ENCODE data around the gene MSTO1. TPM values are rescaled to one million over a fixed set of nuclear protein-coding genes. Genes with fewer than 3 reads are reported as not detected.
"Not testable (repeated sequence)": the region's sequence is repeated elsewhere in the genome, so short reads cannot be mapped to it uniquely, and the experiment has no call there.

MSTO1 gene
- total RNA-seq, 1 donor from 2014 or later = 41.5 TPM

DNA sequence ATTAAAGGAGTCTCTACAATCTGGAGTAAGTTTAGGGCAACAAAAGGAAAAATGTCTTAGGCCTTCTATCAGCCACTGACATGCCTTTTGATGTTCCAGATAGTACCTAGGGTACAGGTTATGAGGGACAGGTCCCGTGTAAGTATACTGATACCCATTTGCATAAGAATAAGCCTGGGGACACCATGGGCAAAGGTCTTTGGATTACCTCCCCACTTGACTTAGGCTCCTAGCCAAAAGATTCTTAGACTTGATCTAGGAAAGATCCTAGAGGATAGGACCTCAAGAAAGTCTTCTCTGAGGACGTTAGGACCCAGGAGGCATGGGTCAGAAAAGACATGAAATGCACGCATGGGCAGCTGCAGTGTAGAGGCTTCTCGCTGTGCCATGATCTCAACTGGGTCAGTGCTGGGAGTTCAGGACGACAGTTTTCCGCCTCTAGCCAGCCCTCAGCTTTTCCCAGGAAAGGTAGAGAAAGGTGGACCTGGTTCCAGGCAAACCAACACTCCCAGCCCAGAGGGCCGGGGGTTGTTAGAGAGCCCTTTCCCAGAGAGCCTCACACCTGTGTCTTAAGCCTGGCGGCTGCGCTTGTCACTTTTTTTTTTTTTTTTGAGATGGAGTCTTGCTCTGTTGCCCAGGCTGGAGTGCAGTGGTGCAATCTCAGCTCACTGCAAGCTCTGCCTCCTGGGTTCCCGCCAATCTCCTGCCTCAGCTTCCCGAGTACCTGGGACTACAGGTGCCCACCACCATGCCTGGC, 26.6 kb downstream of the MSTO1 start:
- H3K4me3 Mint-ChIP-seq (ENCODE audit: unreplicated experiment) = no peak overlapping the region
- H3K36me3 Mint-ChIP-seq (ENCODE audit: low read depth, unreplicated experiment) = peaks cover 5% of the 10 kb centered on the region
- no peaks in the 10 kb centered on the region for H3K27me3 ChIP-seq (ENCODE audit: insufficient read depth, low read length)
- no peak overlapping the region for H3K4me2 ChIP-seq (ENCODE audit: low read length)
- H4K20me1 ChIP-seq (ENCODE audit: insufficient read depth, low read length) = no peaks in the 10 kb centered on the region
- H3K27me3 Mint-ChIP-seq (ENCODE audit: low read depth, unreplicated experiment) = peaks cover 2% of the 10 kb centered on the region
- peaks cover 11% of the 10 kb centered on the region for H3K9me3 Mint-ChIP-seq (ENCODE audit: unreplicated experiment)
- H3K4me3 ChIP-seq (ENCODE audit: insufficient read depth, low read depth, low read length) = no peak overlapping the region
- H3K27ac Mint-ChIP-seq (ENCODE audit: unreplicated experiment) = no peak overlapping the region
- H3K36me3 ChIP-seq (ENCODE audit: insufficient read depth, low read length) = no peaks in the 10 kb centered on the region
- H3K4me1 Mint-ChIP-seq (ENCODE audit: low read depth, unreplicated experiment) = no peaks in the 10 kb centered on the region
- FAIRE-seq (no peak), DNase-seq (ENCODE audit: low read depth) (no peak)
- no peaks in the 10 kb centered on the region for H3K9me3 ChIP-seq (ENCODE audit: insufficient read depth, low read depth, low read length)
- H3K4me1 ChIP-seq (ENCODE audit: insufficient read depth, low read length) = no peaks in the 10 kb centered on the region
- H3K27ac ChIP-seq (ENCODE audit: low read depth, low read length) = no peak overlapping the region
- no peak overlapping the region for H3K9ac ChIP-seq (ENCODE audit: low read length)
- no peaks in the 10 kb centered on the region for H3K79me2 ChIP-seq (ENCODE audit: insufficient read depth, low read length)
- no peak overlapping the region for H2AFZ ChIP-seq (ENCODE audit: low read depth, low read length)
- TF ChIP-seq, protein P1, sequence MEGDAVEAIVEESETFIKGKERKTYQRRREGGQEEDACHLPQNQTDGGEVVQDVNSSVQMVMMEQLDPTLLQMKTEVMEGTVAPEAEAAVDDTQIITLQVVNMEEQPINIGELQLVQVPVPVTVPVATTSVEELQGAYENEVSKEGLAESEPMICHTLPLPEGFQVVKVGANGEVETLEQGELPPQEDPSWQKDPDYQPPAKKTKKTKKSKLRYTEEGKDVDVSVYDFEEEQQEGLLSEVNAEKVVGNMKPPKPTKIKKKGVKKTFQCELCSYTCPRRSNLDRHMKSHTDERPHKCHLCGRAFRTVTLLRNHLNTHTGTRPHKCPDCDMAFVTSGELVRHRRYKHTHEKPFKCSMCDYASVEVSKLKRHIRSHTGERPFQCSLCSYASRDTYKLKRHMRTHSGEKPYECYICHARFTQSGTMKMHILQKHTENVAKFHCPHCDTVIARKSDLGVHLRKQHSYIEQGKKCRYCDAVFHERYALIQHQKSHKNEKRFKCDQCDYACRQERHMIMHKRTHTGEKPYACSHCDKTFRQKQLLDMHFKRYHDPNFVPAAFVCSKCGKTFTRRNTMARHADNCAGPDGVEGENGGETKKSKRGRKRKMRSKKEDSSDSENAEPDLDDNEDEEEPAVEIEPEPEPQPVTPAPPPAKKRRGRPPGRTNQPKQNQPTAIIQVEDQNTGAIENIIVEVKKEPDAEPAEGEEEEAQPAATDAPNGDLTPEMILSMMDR (IDR thresholded peaks at IDR 0.05; ENCODE audit: insufficient read depth, low read depth, low read length) = no peak
- no peak for TF ChIP-seq EZH2 (IDR thresholded peaks at IDR 0.05; ENCODE audit: insufficient read depth, low read length)

DNA sequence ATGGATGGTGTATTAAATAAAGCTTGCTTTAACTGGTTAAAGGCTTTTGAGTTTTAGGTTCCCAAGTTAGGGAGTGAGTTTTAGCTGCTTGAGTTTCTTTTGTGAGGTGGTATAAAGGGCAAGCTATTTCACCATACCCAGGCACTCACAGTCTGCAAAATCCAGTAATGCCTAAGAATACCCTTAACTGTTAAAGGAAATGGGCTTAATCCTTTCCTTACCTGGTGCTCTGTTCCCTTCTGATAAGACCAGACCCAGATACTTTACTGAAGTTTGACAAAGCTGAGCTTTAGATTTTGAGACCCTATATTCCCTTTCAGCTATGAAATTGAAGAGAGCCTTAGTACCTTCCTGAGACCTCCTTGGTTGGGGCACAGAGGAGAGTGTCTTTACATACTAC, 30.3 kb downstream of the MSTO1 start:
- Mint-ChIP-seq H3K4me3 (ENCODE audit: unreplicated experiment) (no peak overlapping the region), H3K4me1 (ENCODE audit: low read depth, unreplicated experiment) (peaks cover under 1% of the 10 kb centered on the region), H3K9me3 (ENCODE audit: unreplicated experiment) (peaks cover 37% of the 10 kb centered on the region), H3K27me3 (ENCODE audit: low read depth, unreplicated experiment) (peaks cover 2% of the 10 kb centered on the region), H3K27ac (ENCODE audit: unreplicated experiment) (no peak overlapping the region), H3K36me3 (ENCODE audit: low read depth, unreplicated experiment) (peaks cover 24% of the 10 kb centered on the region)
- Histone ChIP-seq H3K36me3 (ENCODE audit: insufficient read depth, low read length) (no peaks in the 10 kb centered on the region), H3K9ac (ENCODE audit: low read length) (no peak overlapping the region), H3K9me3 (ENCODE audit: insufficient read depth, low read depth, low read length) (peaks cover 6% of the 10 kb centered on the region), H3K79me2 (ENCODE audit: insufficient read depth, low read length) (no peaks in the 10 kb centered on the region), H3K4me2 (ENCODE audit: low read length) (no peak overlapping the region), H4K20me1 (ENCODE audit: insufficient read depth, low read length) (no peaks in the 10 kb centered on the region), H3K4me1 (ENCODE audit: insufficient read depth, low read length) (peaks cover 3% of the 10 kb centered on the region), H3K27me3 (ENCODE audit: insufficient read depth, low read length) (no peaks in the 10 kb centered on the region), H2AFZ (ENCODE audit: low read depth, low read length) (no peak overlapping the region), H3K27ac (ENCODE audit: low read depth, low read length) (no peak overlapping the region), H3K4me3 (ENCODE audit: insufficient read depth, low read depth, low read length) (no peak overlapping the region)
- FAIRE-seq (no peak), DNase-seq (ENCODE audit: low read depth) (no peak)
- TF ChIP-seq, protein P1 (IDR thresholded peaks at IDR 0.05; ENCODE audit: insufficient read depth, low read depth, low read length) = no peak
- TF ChIP-seq EZH2 (IDR thresholded peaks at IDR 0.05; ENCODE audit: insufficient read depth, low read length) = no peak

DNA sequence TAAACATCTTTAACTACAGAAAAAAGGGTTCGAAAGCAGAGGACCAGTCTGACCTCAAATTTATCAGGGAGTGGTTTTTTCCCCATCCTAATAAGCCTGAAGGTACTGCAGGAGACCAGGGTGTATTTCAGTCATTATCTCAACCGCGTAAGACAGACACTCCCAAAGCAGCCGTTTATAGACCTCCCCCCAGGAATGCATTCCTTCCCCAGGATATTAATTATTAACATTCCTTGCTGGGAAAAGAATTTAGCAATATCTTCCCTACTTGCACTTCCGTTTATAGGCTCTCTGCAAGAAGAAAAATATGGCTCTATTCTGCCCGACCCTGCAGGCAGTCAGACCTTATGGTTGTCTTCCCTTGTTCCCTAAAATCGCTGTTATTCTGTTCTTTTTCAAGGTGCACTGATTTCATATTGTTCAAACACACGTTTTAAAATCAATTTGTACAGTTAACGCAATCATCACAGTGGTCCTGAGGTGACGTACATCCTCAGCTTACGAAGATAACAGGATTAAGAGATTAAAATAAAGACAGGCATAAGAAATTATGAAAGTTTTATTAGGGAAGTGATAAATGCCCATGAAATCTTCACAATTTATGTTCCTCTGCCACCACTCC, 32.7 kb downstream of the MSTO1 start:
- not testable (repeated sequence) for H3K9ac ChIP-seq (ENCODE audit: low read length); H3K27ac Mint-ChIP-seq (ENCODE audit: unreplicated experiment); H3K4me3 Mint-ChIP-seq (ENCODE audit: unreplicated experiment); H4K20me1 ChIP-seq (ENCODE audit: insufficient read depth, low read length); DNase-seq (ENCODE audit: low read depth); H3K4me2 ChIP-seq (ENCODE audit: low read length); H3K27ac ChIP-seq (ENCODE audit: low read depth, low read length); H2AFZ ChIP-seq (ENCODE audit: low read depth, low read length); H3K27me3 Mint-ChIP-seq (ENCODE audit: low read depth, unreplicated experiment); H3K36me3 ChIP-seq (ENCODE audit: insufficient read depth, low read length); H3K4me3 ChIP-seq (ENCODE audit: insufficient read depth, low read depth, low read length); H3K4me1 Mint-ChIP-seq (ENCODE audit: low read depth, unreplicated experiment); H3K9me3 ChIP-seq (ENCODE audit: insufficient read depth, low read depth, low read length); FAIRE-seq; H3K27me3 ChIP-seq (ENCODE audit: insufficient read depth, low read length); H3K79me2 ChIP-seq (ENCODE audit: insufficient read depth, low read length)
- H3K4me1 ChIP-seq (ENCODE audit: insufficient read depth, low read length) = peaks cover 20% of the 10 kb centered on the region
- Mint-ChIP-seq H3K36me3 (ENCODE audit: low read depth, unreplicated experiment) (peaks cover 24% of the 10 kb centered on the region), H3K9me3 (ENCODE audit: unreplicated experiment) (peaks cover 37% of the 10 kb centered on the region)
